Mucosa of rectum (tissue), 2 donors: ENCODE data around the gene HSD17B3.

Experiments
- H3K27ac ChIP-seq, 2 donors: one replicate each; pipeline ENCODE4 v1.7.0; 2013; ENCODE audit warnings: inconsistent platforms in 2 of 2, low read depth in 2 of 2, low read length in 2 of 2
- H3K27me3 ChIP-seq, 2 donors: one replicate each; pipeline ENCODE4 v1.7.0; 2013; ENCODE audit warnings: low read length in 2 of 2; ENCODE audit not compliant: control insufficient read depth in 2 of 2, insufficient read depth in 2 of 2
- H3K36me3 ChIP-seq, 2 donors: one replicate each; pipeline ENCODE4 v1.7.0; 2013; ENCODE audit warnings: low read length in 2 of 2; ENCODE audit not compliant: control insufficient read depth in 2 of 2, insufficient read depth in 2 of 2
- H3K4me1 ChIP-seq, 2 donors: one replicate each; pipeline ENCODE4 v1.7.0; 2013; ENCODE audit warnings: low read length in 2 of 2, mild to moderate bottlenecking in 1 of 2; ENCODE audit not compliant: control insufficient read depth in 2 of 2, insufficient read depth in 2 of 2
- H3K4me3 ChIP-seq, 2 donors: one replicate each; pipeline ENCODE4 v1.7.0; 2013; ENCODE audit warnings: low read length in 2 of 2
- H3K9ac ChIP-seq, 2 donors: one replicate each; pipeline ENCODE4 v1.7.0; 2013; ENCODE audit warnings: low read length in 2 of 2, low read depth in 1 of 2, mild to moderate bottlenecking in 1 of 2
- H3K9me3 ChIP-seq, 2 donors: one replicate each; pipeline ENCODE4 v1.7.0; 2013; ENCODE audit warnings: low read length in 2 of 2; ENCODE audit not compliant: control insufficient read depth in 2 of 2
- donor health status: healthy.
- donor health status: Normal muscosa, but diverticular disease.

HSD17B3 gene

GRCh38 chr9:96270236-96270744 is 31.7 kb downstream of the HSD17B3 start:
- Histone ChIP-seq H3K27me3 (no peaks in the 10 kb centered on the region), H3K27ac (no peak overlapping the region), H3K4me3 (no peak overlapping the region), H3K4me1 (no peaks in the 10 kb centered on the region), H3K9ac (no peak overlapping the region), H3K9me3 (no peaks in the 10 kb centered on the region), H3K36me3 (no peaks in the 10 kb centered on the region)

- Histone ChIP-seq H3K4me1 (no peaks in the 10 kb centered on the region), H3K27ac (no peak overlapping the region), H3K9me3 (no peaks in the 10 kb centered on the region), H3K4me3 (no peak overlapping the region), H3K9ac (no peak overlapping the region), H3K36me3 (no peaks in the 10 kb centered on the region), H3K27me3 (no peaks in the 10 kb centered on the region)
Measured at GRCh38 chr9:96258967-96259366, 43.0 kb downstream of the HSD17B3 start.

- Histone ChIP-seq H3K36me3 (no peaks in the 10 kb centered on the region), H3K4me3 (no peak overlapping the region)
Measured at GRCh38 chr9:96256800-96257199, 45.2 kb downstream of the HSD17B3 start.

GRCh38 chr9:96255698-96256097 is 46.3 kb downstream of the HSD17B3 start:
- no peaks in the 10 kb centered on the region for H3K27me3 ChIP-seq
- no peak overlapping the region for H3K9ac ChIP-seq
- H3K9me3 ChIP-seq = no peaks in the 10 kb centered on the region
- H3K36me3 ChIP-seq = no peaks in the 10 kb centered on the region
- H3K27ac ChIP-seq = no peak overlapping the region
- no peaks in the 10 kb centered on the region for H3K4me1 ChIP-seq
- no peak overlapping the region for H3K4me3 ChIP-seq

More at GRCh38 chr9:96256800-96257199, 45.2 kb downstream of the HSD17B3 start:
- no peaks in the 10 kb centered on the region for H3K4me1 ChIP-seq
- no peak overlapping the region for H3K9ac ChIP-seq
- no peaks in the 10 kb centered on the region for H3K27me3 ChIP-seq
- H3K9me3 ChIP-seq = no peaks in the 10 kb centered on the region
- no peak overlapping the region for H3K27ac ChIP-seq

- Histone ChIP-seq H3K9ac (no peak overlapping the region), H3K36me3 (no peaks in the 10 kb centered on the region), H3K4me1 (no peaks in the 10 kb centered on the region), H3K9me3 (no peaks in the 10 kb centered on the region), H3K27me3 (no peaks in the 10 kb centered on the region), H3K27ac (no peak overlapping the region), H3K4me3 (no peak overlapping the region)
Measured at GRCh38 chr9:96253059-96253696, 48.8 kb downstream of the HSD17B3 start.

GRCh38 chr9:96251451-96251850 is 50.5 kb downstream of the HSD17B3 start:
- Histone ChIP-seq H3K36me3 (no peaks in the 10 kb centered on the region), H3K4me1 (no peaks in the 10 kb centered on the region), H3K9ac (no peak overlapping the region), H3K9me3 (no peaks in the 10 kb centered on the region), H3K27ac (no peak overlapping the region), H3K4me3 (no peak overlapping the region), H3K27me3 (no peaks in the 10 kb centered on the region)

GRCh38 chr9:96249746-96250145 is 52.2 kb downstream of the HSD17B3 start:
- Histone ChIP-seq H3K9ac (no peak overlapping the region), H3K36me3 (no peaks in the 10 kb centered on the region)

GRCh38 chr9:96246267-96246671 is 55.7 kb downstream of the HSD17B3 start:
- Histone ChIP-seq H3K4me3 (no peak overlapping the region), H3K36me3 (no peaks in the 10 kb centered on the region), H3K9ac (no peak overlapping the region), H3K27ac (no peak overlapping the region), H3K27me3 (peaks cover 0 to 2% of the 10 kb centered on the region in 2 donors), H3K9me3 (no peaks in the 10 kb centered on the region), H3K4me1 (no peaks in the 10 kb centered on the region)

More at GRCh38 chr9:96249746-96250145, 52.2 kb downstream of the HSD17B3 start:
- no peaks in the 10 kb centered on the region for H3K4me1 ChIP-seq
- no peak overlapping the region for H3K27ac ChIP-seq
- no peaks in the 10 kb centered on the region for H3K27me3 ChIP-seq
- H3K9me3 ChIP-seq = no peaks in the 10 kb centered on the region
- H3K4me3 ChIP-seq = no peak overlapping the region

- Histone ChIP-seq H3K9ac (no peak overlapping the region), H3K27me3 (peaks cover 0 to 2% of the 10 kb centered on the region in 2 donors), H3K4me1 (no peaks in the 10 kb centered on the region), H3K9me3 (no peaks in the 10 kb centered on the region), H3K27ac (no peak overlapping the region), H3K4me3 (no peak overlapping the region), H3K36me3 (no peaks in the 10 kb centered on the region)
Measured at GRCh38 chr9:96245399-96245798, 56.6 kb downstream of the HSD17B3 start.

- Histone ChIP-seq H3K27me3 (peaks cover 0 to 2% of the 10 kb centered on the region in 2 donors), H3K27ac (no peak overlapping the region), H3K9ac (no peak overlapping the region), H3K9me3 (no peaks in the 10 kb centered on the region), H3K36me3 (no peaks in the 10 kb centered on the region), H3K4me3 (no peak overlapping the region), H3K4me1 (no peaks in the 10 kb centered on the region)
Measured at GRCh38 chr9:96243778-96244177, 58.2 kb downstream of the HSD17B3 start.
